ENCODE data around the gene KCTD8.
"Not testable (repeated sequence)": the region's sequence is repeated elsewhere in the genome, so short reads cannot be mapped to it uniquely, and the experiment has no call there.

The KCTD8 gene

DNA sequence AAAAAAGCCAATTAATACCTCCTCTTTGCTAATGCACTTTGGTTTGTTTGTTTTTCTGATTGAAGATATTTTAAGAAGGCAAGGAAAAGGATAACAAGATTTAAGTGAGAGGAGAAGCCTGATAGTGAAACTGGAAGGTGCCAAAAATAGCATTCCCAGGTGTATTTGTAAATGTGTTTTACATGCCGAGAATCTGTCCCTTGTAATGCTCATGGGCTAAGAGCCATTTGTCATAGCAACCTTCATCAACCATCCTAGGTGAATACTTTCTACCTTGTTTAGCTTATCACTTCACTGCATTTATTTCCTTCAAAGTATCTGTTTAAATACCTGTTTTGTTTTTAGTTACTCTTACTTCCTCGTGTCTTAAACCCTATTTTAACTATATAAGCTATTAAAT is 127.8 kb downstream of the KCTD8 start:
- DNase-seq: no peak

DNA sequence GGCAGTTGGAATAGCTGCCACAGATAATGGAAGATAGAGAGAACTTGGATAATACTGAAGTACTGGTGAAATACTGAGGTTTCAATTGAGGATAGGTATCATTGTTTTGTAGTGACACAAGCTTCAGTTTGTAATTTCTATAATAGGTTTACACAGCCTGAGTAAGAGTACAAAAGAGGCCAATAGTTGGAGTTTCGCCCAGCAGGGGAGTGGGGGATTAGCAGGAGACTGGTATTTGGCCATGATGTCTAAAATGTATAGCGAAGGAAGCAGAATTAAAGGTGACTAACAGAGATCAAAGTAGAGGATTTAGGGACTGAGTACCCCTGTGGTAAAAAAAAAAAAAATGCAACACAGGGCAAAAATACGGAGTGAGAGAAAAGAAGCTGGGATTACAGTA is 129.5 kb downstream of the KCTD8 start:
- no peak for DNase-seq

DNA sequence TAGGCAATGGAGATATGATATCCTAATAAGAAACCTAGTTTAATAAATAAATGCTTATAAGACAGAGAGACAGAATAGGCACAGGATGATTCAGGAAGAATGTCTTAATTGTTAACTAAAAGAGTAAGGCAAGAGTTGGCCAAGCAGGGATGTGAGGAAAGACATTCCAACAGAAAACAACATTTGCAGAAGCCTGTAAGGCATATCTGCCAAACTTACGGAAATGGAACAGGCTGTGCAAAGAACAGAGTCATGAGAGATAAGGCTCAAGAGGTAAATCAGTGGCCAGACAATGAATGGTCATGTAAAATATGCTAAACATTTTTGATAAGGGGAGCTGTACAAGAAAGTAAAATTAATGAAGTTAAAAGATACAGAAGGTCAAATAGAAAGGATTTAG is 134.9 kb downstream of the KCTD8 start:
- DNase-seq: no peak

DNA sequence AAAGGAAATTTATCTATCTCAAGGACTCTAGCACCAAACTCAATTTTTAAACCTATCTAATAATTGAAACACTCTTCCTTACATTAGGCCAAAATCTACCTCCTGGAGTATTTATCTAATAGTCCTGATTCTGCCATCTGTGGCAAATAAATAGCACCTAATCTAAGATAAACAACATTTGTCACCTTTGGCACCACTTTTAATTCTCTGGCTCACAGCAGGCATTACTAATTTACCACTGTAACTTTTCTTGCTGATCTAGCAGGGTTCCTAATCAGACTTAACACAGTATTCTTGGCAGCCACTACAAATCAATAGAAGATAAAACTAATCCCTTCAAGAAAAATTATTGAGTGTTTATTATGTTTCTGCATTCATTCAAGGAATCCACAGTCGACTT is 161.1 kb downstream of the KCTD8 start:
- no peak for DNase-seq

DNA sequence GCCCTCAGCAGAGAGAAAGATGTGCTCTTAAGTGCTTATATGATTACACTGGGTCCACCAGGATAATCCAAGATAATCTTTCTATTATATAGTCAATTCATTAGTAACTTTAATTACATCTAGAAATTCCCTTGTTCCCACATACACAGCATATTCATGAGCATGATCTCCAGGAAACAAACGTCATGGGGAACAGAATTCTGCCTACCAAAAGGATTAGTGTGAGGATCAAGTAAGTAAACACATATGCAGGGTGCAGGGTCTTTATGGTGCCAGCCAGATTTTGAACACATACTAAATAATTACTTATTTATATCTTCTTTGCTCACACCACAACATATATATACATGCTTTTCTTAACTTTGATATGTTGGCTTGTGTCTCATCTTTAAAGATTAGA is 169.1 kb downstream of the KCTD8 start:
- DNase-seq: no peak

DNA sequence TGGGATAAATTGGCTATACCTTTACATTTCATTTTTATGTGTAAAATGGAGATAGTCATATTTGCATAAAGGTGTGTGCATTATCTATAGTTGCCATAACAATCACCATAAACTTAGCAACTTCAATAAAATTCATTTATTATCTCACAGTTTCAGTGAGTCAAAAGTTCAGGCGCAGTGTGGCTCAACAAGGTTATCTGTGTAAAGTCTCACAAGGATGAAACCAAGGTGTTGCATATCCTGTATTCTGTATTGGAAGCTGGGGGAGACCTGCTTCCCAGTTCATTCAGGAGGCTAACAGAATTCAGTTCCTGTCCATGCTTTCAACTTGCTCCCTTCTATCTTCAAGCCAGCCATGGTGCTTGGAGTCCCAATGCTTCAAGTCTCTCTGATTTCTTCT is 169.5 kb downstream of the KCTD8 start:
- no peak for DNase-seq

DNA sequence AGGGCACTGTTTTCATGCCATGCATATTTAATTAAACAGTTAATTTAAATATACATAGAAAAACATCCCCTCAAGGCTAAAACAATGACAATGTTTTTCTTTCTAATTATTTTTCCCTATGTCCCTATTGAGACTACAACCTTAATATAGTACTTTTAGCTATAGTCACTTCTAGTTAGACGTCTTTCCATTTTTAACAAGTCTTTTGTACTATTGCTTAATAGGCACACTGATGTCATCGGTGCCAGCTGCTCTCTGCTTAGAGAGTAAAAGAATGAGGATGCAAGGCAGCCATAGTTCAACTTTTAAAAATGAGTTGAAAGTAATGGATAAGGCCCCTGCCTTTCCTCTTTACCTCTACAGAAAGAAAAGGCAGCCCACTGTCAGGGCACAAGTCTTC is 191.1 kb downstream of the KCTD8 start:
- DNase-seq: no peak

DNA sequence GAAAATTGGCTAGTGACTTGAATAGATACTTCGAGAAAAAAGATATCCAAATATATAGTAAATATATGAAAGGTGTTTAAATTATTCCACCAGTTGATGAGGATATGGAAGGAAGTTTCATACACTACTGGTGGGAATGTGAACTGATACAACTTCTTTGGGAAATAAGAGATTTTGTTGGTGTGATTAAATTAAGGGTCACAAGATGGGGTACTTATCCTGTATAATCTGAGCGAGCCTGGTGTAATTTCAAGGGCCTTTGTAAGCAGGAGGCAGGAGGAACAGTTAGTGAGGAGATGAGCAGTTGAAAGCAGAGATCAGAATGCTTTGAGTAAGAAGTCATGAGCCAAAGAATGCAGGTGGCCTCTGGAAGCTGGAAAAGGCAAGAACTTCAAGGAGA is 192.2 kb downstream of the KCTD8 start:
- DNase-seq: no peak

DNA sequence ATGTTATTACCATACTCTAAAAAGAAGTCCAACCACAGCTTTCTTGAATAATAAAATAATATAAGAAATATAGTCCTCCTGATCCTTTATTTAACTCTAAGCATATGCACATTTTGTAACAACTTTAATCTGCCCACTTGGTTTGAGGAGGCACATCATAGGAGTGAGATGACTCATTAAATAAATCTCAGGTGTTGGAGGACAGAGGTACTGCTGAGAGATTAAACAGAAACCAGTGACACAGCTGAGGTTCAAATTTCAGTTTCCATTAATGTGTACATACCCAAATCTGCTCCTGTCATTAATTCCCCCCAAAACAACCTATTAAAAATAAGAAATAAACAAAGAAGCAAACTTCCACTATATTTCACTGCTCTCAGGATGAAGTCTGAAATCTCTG is 211.0 kb downstream of the KCTD8 start:
- DNase-seq: no peak

DNA sequence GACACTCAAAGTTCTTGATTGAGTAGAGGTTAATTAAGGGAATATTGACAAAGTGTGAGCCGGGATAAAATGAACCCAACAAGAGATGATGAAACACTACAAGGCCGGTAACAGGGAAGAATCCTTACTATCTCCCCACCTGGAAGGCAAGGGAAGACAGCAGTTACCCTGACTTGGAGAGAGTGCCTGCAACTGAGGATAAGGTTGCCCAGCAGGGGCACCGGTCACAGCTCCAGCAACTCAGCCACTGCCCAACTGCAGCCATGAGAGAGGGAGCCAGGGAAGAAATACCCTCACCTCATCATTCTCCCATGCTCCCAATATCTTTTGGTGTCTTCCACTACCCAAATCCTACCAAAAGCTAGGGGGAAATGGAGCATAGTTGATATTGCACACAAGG is 212.7 kb downstream of the KCTD8 start:
- DNase-seq: no peak

DNA sequence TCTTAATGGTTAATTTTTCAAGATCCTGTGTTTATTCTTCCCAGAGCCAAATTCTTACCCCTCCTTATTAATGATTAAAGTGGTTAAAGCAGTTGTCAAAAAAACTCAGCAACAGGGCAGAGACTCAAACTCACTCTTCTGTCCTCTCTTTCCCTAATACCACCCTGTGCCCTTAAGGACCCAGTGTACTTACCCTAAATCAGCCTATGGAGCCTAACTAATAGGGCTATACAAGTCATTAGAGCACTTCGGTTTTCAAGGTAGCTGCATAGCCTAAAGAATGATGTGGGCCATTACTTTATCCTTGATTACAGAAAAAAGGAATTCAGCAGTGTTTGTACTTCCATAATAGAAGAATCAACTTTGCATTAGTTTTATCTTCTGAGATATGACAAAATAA is 216.3 kb downstream of the KCTD8 start:
- no peak for DNase-seq

DNA sequence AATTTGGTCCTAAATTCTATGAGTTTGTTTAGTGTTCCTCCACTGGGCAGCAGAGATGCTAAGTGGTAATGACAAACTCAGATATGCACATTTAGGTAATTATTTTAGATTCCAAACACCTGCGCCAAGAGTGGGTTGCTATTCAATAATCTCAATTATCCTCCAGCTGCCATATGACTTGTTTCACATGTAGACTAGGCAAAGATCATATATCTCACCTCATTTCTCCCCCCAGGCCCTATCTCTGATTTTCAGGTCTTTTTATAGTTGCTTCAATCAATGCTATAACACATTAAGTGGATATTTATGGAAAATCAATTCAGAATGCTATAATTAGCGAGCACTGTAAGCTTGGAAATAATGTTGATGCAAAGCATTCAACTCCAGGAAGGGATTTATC is 217.6 kb downstream of the KCTD8 start:
- DNase-seq: no peak

DNA sequence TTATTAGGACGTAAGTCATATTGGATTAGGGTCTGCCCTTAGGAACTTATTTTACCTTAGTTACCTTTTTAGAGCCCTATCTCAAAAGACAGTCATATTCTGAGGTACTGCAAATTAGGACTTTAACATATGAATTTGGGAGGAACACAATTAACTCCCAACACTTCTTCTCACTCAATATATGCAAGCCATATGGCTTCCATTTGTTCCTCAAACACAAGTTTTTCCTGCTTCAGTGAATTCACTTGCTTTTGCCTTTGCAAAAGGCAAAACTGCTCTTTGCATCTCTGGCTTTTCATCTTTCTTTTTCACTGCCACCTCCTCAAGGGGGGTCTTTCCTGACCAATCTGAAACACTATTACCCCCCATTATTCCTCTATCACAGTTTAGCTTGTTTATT is 220.3 kb downstream of the KCTD8 start:
- DNase-seq: no peak

DNA sequence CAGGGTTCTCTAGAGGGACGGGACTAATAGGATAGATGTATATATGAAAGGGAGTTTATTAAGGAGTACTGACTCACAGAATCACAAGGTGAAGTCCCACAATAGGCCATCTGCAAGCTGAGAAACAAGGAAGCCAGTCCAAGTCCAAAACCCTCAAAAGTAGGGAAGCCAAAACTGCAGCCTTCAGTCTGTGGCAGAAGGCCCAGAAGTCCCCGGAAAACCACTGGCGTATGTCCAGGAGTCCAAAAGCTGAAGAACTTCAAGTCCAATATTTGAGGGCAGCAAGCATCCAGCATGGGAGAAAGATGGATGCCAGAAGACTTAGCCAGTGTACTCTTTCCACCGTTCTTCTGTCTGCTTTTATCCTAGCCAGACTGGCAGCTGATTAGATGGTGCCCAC is 227.2 kb downstream of the KCTD8 start:
- DNase-seq: no peak

DNA sequence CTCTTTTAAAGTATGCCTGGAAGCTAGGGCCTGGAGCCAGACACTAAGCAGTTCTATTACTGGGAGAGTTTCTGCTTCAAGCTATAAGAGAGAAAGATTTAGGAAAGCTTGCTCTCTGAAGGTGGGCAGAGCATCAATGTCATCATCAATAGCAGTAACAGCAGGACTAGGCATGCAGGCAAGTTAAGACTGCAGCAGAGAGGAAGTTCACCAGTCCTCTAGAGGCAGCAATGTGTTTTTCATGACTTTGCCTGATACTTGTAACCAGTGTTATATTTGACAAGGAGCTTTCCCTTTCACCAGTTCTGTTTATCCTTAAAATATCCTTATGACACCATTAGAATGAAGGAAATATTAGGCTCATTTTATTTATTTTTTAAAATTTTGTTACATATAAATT is 237.9 kb downstream of the KCTD8 start:
- no peak for DNase-seq

DNA sequence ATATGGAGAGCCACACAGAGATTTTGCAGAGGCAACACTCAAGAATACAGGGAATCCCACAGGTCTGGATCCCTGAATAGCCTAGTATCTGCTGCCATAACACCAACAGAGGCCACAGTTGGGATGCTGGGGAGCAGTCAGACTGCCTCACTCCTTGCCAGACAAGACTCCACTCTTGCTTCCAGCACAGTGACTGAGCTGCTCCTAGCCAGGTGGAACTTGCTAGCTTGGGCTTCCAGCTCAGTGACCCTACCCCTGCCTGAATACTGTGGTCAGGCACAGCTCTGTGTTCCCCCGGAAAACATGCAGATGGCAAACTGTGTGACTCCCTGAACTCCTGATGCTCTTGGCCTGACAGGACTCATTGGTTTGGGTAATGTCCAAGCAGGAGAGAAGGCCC is 251.8 kb downstream of the KCTD8 start:
- DNase-seq: no peak

DNA sequence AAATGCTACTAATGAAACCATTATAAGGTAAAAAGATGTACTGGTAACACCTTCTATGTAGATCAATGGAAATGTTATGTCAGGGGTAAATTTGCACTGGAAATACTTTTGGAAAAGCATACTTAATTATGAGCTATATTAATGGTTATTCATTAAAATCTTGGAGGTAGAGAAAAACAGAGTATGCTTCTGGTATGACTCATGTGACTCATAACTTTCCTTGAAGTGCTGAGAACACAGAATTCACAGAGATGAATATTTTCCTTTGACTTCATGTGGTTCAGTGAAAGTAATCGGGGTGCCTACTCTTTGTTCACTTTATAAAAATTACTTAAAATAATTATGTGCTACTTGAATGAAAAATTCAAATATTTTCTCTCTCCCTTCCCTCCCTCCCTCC is 254.2 kb downstream of the KCTD8 start:
- no peak for DNase-seq

DNA sequence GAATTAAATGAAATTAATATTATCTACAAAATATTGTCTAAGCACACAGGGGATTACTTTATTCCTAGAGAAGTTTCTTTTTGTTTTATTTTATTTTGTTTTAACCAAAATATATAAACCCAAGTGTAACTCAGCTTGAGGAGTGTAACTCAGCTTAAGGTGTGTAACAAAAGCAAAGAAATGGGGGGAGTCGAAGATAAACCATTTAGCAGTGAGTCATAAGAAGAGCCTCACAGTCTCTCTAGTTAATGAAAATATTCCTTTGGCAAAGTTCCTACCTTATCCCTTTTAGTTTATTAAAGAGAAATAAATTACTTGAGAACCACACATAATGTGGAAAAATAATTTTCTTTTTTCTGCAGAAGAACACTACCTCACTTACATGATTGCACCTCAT is 261.8 kb downstream of the KCTD8 start:
- DNase-seq: no peak

DNA sequence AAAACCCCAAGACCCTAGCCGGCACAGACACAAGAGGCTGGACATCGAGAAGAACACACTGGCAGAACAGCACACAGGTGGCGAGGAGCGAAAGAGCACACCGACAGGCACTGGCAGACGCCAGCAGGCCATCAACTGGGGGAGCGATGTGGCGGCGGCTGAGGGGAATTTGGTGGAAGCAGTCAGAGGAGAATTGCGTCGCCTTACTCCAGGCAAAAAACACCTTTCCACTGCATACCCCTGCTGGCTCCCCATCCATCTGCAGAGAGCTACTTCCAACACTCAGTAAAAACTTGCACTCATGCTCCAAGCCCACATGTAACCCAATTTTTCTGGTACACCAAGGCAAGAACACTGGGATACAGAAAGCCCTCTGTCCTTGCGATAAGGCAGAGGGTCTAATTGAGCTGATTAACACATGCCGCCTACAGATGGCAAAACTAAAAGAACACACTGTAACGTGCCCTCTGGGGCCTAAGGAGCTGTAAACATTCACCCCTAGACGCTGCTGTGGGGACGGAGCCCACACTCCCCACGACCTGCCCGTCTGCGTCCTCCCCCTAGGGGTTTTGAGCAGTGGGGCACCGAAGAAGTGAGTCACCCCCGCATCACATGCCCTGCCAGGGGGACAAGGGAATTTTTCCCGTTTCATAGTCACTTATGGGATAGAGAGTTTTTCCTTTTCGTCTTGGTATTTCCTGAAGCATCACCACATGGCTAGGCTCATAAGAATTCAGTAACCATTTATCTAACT is 262.3 kb downstream of the KCTD8 start:
- DNase-seq: no peak

DNA sequence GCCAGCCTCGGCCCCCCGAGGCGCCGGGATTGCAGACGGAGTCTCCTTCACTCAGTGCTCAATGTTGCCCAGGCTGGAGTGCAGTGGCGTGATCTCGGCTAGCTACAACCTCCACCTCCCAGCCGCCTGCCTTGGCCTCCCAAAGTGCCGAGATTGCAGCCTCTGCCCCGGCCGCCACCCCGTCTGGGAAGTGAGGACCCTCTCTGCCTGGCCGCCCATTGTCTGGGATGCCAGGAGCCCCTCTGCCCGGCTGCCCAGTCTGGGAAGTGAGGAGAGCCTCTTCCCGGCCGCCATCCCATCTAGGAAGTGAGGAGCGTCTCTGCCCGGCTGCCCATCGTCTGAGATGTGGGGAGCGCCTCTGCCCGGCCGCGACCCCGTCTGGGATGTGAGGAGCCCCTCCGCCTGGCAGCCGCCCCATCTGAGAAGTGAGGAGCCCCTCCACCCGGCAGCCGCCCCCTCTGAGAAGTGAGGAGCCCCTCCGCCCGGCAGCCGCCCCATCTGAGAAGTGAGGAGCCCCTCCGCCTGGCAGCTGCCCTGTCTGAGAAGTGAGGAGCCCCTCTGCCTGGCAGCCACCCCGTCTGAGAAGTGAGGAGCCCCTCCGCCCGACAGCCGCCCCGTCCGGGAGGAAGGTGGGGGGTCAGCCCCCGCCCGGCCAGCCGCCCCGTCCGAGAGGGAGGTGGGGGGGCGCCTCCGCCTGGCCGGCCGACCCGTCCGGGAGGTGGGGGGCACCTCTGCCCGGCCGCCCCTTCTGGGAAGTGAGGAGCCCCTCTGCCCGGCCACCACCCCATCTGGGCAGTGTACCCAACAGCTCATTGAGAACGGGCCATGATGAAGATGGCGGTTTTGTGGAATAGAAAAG is 266.9 kb downstream of the KCTD8 start:
- DNase-seq: not testable (repeated sequence)

DNA sequence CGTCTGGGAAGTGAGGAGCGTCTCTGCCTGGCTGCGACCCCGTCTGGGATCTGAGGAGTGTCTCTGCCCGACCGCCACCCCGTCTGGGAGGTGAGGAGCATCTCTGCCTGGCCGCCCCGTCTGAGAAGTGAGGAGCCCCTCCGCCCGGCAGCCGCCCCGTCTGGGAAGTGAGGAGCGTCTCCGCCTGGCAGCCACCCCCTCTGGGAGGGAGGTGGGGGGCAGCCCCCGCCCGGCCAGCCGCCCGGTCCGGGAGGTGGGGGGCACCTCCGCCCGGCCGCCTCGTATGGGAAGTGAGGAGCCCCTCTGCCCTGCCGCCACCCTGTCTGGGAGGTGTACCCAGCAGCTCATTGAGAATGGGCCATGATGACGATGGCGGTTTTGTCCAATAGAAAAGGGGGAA is 280.8 kb downstream of the KCTD8 start:
- DNase-seq: not testable (repeated sequence)

DNA sequence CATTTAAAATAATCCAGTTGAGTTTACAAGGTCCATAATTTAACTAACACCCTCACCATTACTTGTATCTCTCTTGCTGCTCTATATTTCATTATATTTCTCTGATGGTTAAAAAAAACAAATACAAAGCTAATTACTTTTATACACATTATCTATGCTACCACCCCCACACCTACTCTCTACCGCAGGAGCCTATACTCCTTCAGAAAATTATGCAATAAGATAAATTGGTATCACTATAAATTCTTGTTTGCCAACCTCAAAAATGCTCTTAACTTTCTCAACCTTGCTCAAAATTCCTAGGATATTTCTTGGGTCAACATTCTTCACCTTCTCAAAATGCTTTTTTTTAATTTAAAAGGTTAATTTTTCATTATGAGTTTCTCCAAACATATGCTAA is 282.7 kb downstream of the KCTD8 start:
- DNase-seq: no peak

DNA sequence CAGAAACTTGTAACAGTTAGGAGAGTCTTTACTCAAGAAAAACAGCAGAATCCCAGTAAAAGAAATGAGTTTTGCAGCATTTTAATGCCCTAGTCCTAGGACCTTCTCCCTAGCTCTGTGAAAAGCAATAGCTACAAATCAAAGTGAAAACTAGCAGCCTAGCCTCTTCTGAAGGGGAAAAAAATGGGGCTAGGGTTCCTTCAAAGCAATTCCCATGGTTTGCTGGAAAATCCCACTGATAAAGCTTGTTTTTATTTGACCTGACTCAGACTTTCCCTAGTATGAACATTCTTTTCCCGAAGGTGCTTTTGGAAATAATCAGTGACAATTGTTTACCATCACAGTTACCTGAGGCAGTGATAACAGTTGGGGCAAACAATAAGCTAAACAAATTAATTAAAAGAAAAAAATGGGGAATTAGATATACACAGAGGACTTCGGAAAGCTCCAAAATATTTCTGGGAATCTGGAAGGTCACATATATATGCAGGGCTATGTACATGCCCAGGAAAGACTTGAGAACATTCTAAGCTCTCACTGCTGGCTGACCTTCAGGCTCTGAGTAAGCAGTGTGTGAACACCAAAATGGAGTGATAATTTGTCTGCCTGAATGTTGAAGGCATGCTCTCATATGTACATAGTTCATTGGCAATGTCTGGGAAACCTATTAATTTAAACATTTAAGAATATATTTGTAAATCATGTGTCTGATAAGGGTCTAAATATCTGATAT is 285.9 kb downstream of the KCTD8 start:
- no peak for DNase-seq

DNA sequence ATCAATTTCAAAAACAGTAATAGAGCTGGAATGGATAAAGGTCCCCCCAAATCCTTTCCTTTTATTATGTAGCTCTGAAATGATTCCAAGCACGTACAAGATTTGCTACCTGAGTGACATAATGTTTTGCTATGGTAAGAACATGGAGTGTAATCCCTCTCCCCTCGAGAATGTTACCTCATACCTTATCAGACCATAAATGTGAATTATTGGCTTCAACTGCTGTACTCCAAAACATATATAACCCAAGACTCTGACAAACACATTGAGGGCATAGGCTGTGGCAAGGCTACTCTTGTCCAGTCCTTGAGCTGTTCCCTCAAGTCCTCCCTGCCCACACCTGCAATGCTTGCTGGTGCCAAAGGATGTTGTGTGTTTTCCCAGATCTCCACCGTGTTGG is 286.9 kb downstream of the KCTD8 start:
- DNase-seq: no peak
